A673 (cell line): Measurements from ENCODE around the gene TMEM213.
A peak's percentile ranks its signal among the peaks of the same experiment; 100 is the strongest.

ENCODE experiments used
- CTCF ChIP-seq: fragments of 300-800, 200-600 bp; sonication (generic); conservative IDR thresholded peaks from 2 replicates; pipeline ENCODE4 v1.5.1; 2017; ENCODE audit warnings: low read depth, mild to moderate bottlenecking, antibody characterized with exemption, low read length, moderate library complexity, mixed read lengths
- EZH2 ChIP-seq: fragments of 200-600 bp; sonication (generic); IDR thresholded peaks from 2 replicates; pipeline ENCODE4 v1.6.1; 2017; ENCODE audit warnings: borderline replicate concordance, low read depth, mild to moderate bottlenecking, mixed read lengths, antibody characterized with exemption, low read length; ENCODE audit not compliant: poor library complexity, severe bottlenecking

GRCh38 chr7:138886501-138886917 lies 88.7 kb downstream of the TMEM213 start:
- TF ChIP-seq CTCF (peak; percentile 74), EZH2 (no peak)
